Caki2 (cell line): Measurements from ENCODE around the gene HIF1A. TPM values are rescaled to one million over a fixed set of nuclear protein-coding genes. Genes with fewer than 3 reads are reported as not detected.
"Not testable (repeated sequence)": the region's sequence is repeated elsewhere in the genome, so short reads cannot be mapped to it uniquely, and the experiment has no call there.

ENCODE experiments used
- DNase-seq: peaks from one replicate; pipeline ENCODE4 v3.0.0-alpha.2; 2015; ENCODE audit warnings: low read depth
- in situ Hi-C: cut with HindIII; loops from 2 replicates; pipeline ENCODE4 v1.10.0; 2016; ENCODE audit warnings: low sequenced_read_pairs, low pct_unique_long_range_greater_than_20kb, mixed read lengths
- total RNA-seq: library from RNA; depleted of rRNA; stranded (reverse); fragments of >200 nt; shearing (Covaris generic); gene quantifications from 2 replicates; pipeline ENCODE4 v1.2.3, GENCODE V29; 2014; ENCODE audit warnings: low replicate concordance; rRNA removed

The HIF1A gene
- total RNA-seq, 1 experiment from 2014 or later = 76.9 TPM

- in situ Hi-C loops = no loop called here
- DNase-seq = peak; percentile 15
These were observed 59.5 kb downstream of the HIF1A start for GRCh38 chr14:61754627-61755381.

DNA sequence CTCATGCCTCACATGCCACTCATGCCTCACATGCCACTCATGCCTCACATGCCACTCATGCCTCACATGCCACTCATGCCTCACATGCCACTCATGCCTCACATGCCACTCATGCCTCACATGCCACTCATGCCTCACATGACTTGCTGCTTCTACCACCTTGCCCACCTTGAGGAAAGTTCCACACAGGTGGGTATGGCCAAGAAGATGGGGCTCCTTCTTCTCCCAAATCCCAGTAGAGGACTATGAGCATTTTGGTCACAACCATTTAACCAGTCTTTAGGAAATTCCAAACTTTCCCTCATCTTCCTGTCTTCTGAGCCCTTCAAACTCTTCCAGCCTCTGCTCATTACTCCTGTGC, 60.0 kb downstream of the HIF1A start:
- peak; percentile 9 for DNase-seq
- in situ Hi-C loops = not testable (repeated sequence)

DNA sequence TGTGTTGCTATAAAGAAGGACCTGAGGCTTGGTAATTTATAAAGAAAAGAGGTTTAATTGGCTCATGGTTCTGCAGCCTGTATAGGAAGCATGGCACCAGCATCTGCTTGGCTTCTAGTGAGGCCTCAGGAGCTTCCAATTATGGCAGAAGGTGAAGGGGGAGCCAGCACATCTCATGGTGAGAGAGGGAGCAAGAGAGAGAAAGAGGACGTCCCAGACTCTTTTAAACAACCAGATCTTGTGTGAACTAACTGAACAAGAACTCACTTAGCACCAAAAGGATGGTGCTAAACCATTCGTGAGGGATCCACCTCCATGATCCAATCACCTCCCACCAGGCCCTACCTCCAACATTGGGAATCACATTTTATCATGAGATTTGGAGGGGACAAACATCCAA, 60.8 kb downstream of the HIF1A start:
- DNase-seq = no peak
- in situ Hi-C loops = no loop called here

DNA sequence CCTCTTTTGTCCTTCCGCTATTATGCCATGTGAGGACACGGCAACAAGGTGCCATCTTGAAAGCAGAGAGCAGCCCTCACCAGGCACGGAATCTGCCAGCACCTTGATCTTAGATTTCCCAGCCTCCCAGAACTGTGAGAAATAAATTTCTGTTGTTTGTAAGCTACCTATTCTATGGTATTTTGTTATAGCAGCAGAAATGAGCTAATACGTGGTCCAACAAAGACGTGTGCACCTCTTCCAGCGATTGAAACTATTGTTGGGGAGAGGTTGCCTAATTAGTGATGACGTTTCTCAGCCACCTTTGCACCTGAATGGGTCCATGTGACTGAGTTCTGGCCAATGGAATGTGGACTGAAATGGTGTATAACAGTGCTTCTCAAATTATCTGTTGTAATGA, 64.6 kb downstream of the HIF1A start:
- no peak for DNase-seq
- in situ Hi-C loops = no loop called here

GRCh38 chr14:61761557-61761956, 66.2 kb downstream of the HIF1A start:
- in situ Hi-C loops = no loop called here
- DNase-seq = no peak

DNA sequence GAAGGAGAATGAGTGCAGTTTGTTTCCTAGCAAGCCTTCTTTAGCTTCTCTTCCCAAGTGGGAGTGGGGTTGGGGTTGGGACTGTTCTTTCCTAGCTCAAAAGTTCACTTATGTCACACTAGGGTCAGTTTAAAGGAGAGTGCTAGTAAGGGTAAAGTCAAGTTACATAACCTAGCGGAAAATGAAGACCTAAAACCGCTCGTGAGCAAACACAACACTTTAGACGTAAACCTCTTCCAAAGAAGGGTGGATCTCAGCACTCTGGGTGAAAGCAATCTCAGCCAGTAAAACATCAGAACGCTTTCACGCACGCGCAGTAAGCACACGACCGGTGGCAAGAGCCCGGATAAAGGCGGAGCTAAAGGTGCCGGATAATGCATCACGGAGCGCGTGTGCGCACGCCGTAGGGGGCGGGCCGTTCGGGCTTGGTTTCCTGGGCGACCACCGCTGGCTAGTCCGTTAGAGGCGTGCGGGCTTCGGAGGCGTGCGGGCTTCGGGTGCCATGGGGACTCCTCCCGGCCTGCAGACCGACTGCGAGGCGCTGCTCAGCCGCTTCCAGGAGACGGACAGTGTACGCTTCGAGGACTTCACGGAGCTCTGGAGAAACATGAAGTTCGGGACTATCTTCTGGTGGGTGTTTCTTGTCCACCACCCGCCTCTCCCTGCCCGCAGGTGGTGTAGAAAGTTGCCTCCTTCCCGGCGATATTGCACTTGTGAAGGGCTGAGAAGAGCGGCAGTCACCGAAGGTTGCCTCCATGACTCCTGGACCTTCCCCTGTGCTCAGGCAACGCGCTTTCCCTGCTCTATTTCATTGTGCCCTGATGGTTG, 66.9 kb downstream of the HIF1A start, which contains the start of gene SNAPC1:
Gene SNAPC1 (plus strand): TSS at position 462 of the 828 bp plus-strand sequence. CDS start 41 bp downstream, at position 503.
- peak; percentile 90 for DNase-seq
- in situ Hi-C loops = no loop called here

- in situ Hi-C loops = no loop called here
These were observed 69.2 kb downstream of the HIF1A start for GRCh38 chr14:61764342-61765122.

GRCh38 chr14:61765225-61765943, 70.1 kb downstream of the HIF1A start:
- DNase-seq = no peak
- in situ Hi-C loops = no loop called here

More at GRCh38 chr14:61764342-61765122, 69.2 kb downstream of the HIF1A start:
- DNase-seq = no peak

DNA sequence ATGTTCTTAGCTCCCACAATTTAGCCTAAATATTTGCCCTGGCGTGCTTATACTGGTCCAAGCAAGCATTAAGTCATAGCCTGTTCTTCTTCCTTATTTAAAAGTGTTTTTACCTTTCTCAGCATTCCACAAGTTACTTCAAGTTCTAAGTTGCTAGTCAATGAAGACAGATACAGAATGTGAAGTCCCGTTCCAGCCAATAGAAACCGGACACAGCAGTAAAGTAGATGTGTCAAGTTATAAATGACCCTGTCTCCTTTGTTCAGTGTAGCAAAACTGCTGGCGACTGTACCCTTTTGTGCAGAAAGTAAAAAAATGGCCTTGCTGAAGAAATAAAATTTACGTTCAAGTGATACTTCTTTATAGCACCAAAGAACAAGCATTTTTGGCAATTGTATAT, 70.8 kb downstream of the HIF1A start:
- no peak for DNase-seq
- in situ Hi-C loops = no loop called here

GRCh38 chr14:61768240-61768639, 72.9 kb downstream of the HIF1A start:
- DNase-seq = no peak
- in situ Hi-C loops = no loop called here

DNA sequence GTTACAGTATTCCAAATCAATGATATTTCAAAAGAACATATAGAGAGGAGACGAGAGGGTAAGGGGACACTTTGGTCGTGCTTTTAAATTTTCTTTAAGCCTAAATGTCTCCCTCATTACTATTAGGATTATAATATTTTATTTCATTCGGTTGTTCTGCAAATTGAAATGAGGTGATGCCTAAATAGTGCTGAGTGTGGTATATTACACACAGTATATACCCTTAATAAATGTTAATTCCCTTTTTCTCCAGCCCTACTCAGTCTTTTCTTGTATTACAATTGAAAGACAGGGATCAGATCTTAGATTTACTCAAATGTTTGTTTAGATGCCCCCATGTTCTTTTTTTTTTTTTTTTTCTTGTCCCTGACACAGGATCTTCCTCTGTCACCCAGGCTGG, 74.6 kb downstream of the HIF1A start:
- no peak for DNase-seq
- in situ Hi-C loops = no loop called here

DNA sequence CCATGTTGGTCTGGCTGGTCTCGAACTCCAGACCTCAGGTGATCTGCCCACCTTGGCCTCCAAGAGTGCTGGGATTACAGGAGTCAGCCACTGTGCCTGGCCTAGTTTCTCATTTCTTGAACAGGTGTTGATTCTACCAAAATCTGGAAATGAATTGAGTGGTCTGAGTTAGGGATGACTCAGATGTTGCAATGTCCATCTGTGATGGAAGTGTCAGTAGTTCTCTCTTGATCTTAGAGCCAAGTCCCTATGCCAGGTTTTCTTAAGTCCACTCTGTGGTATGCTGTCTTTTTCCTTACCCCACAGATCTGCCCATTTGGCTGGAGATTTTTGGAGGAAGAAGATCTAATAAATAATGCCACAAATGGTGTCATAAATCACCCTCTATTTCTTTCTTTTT, 79.5 kb downstream of the HIF1A start:
- in situ Hi-C loops = no loop called here
- no peak for DNase-seq

GRCh38 chr14:61780125-61780524, 84.8 kb downstream of the HIF1A start:
- in situ Hi-C loops = no loop called here
- no peak for DNase-seq

GRCh38 chr14:61797309-61797708, 102.0 kb downstream of the HIF1A start:
- no peak for DNase-seq
- in situ Hi-C loops = no loop called here

Other genes with a start within 250 kb of the HIF1A start
- 10.3 and 10.9 TPM in 2 replicates for gene SNAPC1, start 66.9 kb downstream of the HIF1A start, total RNA-seq
- gene SYT16, start 117.2 kb downstream of the HIF1A start, total RNA-seq = under 0.01 TPM in 1 of 2 replicates, not detected in the other